ENCODE results near the gene AGA. TPM values are rescaled to one million over a fixed set of nuclear protein-coding genes. Genes with fewer than 3 reads are reported as not detected.
A peak's percentile ranks its signal among the peaks of the same experiment; 100 is the strongest.

AGA gene
- total and polyA plus RNA-seq, 9 donors, result 3.9 to 9.4 (median 6.9) TPM

- H3K36me3 ChIP-seq (ENCODE audit: control insufficient read depth, insufficient read depth, low read length), result no peaks in the 10 kb centered on the region
- no peaks in the 10 kb centered on the region for H3K27me3 ChIP-seq (ENCODE audit: control insufficient read depth, insufficient read depth, low read length)
- no peaks in the 10 kb centered on the region for H3K4me1 ChIP-seq (ENCODE audit: control insufficient read depth, insufficient read depth, low read length)
- no peaks in the 10 kb centered on the region for H3K9me3 ChIP-seq (replicated peaks; ENCODE audit: control insufficient read depth, low read depth, low read length)
- DNase-seq, result no peak
- no peak overlapping the region for H3K4me3 ChIP-seq (ENCODE audit: low read length)
- no peak overlapping the region for H3K27ac ChIP-seq (ENCODE audit: low read length)
Observed at GRCh38 chr4:177482367-177482766, 40.1 kb upstream of the AGA start.

- H3K36me3 ChIP-seq (ENCODE audit: control insufficient read depth, insufficient read depth, low read length), result no peaks in the 10 kb centered on the region
- no peak overlapping the region for H3K4me3 ChIP-seq (ENCODE audit: low read length)
- H3K27ac ChIP-seq (ENCODE audit: low read length), result no peak overlapping the region
- WGBS (ENCODE audit: insufficient coverage), result no CpG with 5 or more reads among the region's 2 CpGs
- H3K4me1 ChIP-seq (ENCODE audit: control insufficient read depth, insufficient read depth, low read length), result no peaks in the 10 kb centered on the region
- H3K27me3 ChIP-seq (ENCODE audit: control insufficient read depth, insufficient read depth, low read length), result no peaks in the 10 kb centered on the region
- no peak for DNase-seq
- no peaks in the 10 kb centered on the region for H3K9me3 ChIP-seq (replicated peaks; ENCODE audit: control insufficient read depth, low read depth, low read length)
Observed at GRCh38 chr4:177480795-177481194, 38.6 kb upstream of the AGA start.

- H3K4me3 ChIP-seq (ENCODE audit: low read length), result no peak overlapping the region
- no CpG with 5 or more reads among the region's 4 CpGs for WGBS (ENCODE audit: insufficient coverage)
- H3K27ac ChIP-seq (ENCODE audit: low read length), result no peak overlapping the region
- no peak for DNase-seq
- no peaks in the 10 kb centered on the region for H3K9me3 ChIP-seq (replicated peaks; ENCODE audit: control insufficient read depth, low read depth, low read length)
- H3K4me1 ChIP-seq (ENCODE audit: control insufficient read depth, insufficient read depth, low read length), result no peaks in the 10 kb centered on the region
- no peaks in the 10 kb centered on the region for H3K27me3 ChIP-seq (ENCODE audit: control insufficient read depth, insufficient read depth, low read length)
- no peaks in the 10 kb centered on the region for H3K36me3 ChIP-seq (ENCODE audit: control insufficient read depth, insufficient read depth, low read length)
Observed at GRCh38 chr4:177479063-177479462, 36.8 kb upstream of the AGA start.

GRCh38 chr4:177478496-177478895 is 36.3 kb upstream of the AGA start:
- WGBS (ENCODE audit: insufficient coverage), result no CpG with 5 or more reads among the region's 2 CpGs

GRCh38 chr4:177473991-177474390 is 31.8 kb upstream of the AGA start:
- Histone ChIP-seq H3K4me3 (ENCODE audit: low read length) (no peak overlapping the region), H3K27ac (ENCODE audit: low read length) (no peak overlapping the region), H3K4me1 (ENCODE audit: control insufficient read depth, insufficient read depth, low read length) (no peaks in the 10 kb centered on the region), H3K27me3 (ENCODE audit: control insufficient read depth, insufficient read depth, low read length) (no peaks in the 10 kb centered on the region), H3K9me3 (replicated peaks; ENCODE audit: control insufficient read depth, low read depth, low read length) (no peaks in the 10 kb centered on the region), H3K36me3 (ENCODE audit: control insufficient read depth, insufficient read depth, low read length) (no peaks in the 10 kb centered on the region)
- WGBS (ENCODE audit: insufficient coverage), result no CpG with 5 or more reads among the region's 1 CpG
- no peak for DNase-seq

More at GRCh38 chr4:177478496-177478895, 36.3 kb upstream of the AGA start:
- Histone ChIP-seq H3K27ac (ENCODE audit: low read length) (no peak overlapping the region), H3K4me1 (ENCODE audit: control insufficient read depth, insufficient read depth, low read length) (no peaks in the 10 kb centered on the region), H3K36me3 (ENCODE audit: control insufficient read depth, insufficient read depth, low read length) (no peaks in the 10 kb centered on the region), H3K4me3 (ENCODE audit: low read length) (no peak overlapping the region), H3K9me3 (replicated peaks; ENCODE audit: control insufficient read depth, low read depth, low read length) (no peaks in the 10 kb centered on the region), H3K27me3 (ENCODE audit: control insufficient read depth, insufficient read depth, low read length) (no peaks in the 10 kb centered on the region)
- DNase-seq, result no peak

GRCh38 chr4:177464026-177464425 is 21.8 kb upstream of the AGA start:
- Histone ChIP-seq H3K36me3 (ENCODE audit: control insufficient read depth, insufficient read depth, low read length) (no peaks in the 10 kb centered on the region), H3K27me3 (ENCODE audit: control insufficient read depth, insufficient read depth, low read length) (no peaks in the 10 kb centered on the region), H3K4me3 (ENCODE audit: low read length) (no peak overlapping the region), H3K27ac (ENCODE audit: low read length) (no peak overlapping the region), H3K4me1 (ENCODE audit: control insufficient read depth, insufficient read depth, low read length) (no peaks in the 10 kb centered on the region), H3K9me3 (replicated peaks; ENCODE audit: control insufficient read depth, low read depth, low read length) (no peaks in the 10 kb centered on the region)
- WGBS (ENCODE audit: insufficient coverage), result 85% methylated on average over 4 of the region's 4 CpGs
- DNase-seq, result no peak

- no peaks in the 10 kb centered on the region for H3K4me1 ChIP-seq (ENCODE audit: control insufficient read depth, insufficient read depth, low read length)
- WGBS (ENCODE audit: insufficient coverage), result 86% methylated on average over 2 of the region's 5 CpGs
- no peak overlapping the region for H3K27ac ChIP-seq (ENCODE audit: low read length)
- no peaks in the 10 kb centered on the region for H3K27me3 ChIP-seq (ENCODE audit: control insufficient read depth, insufficient read depth, low read length)
- H3K9me3 ChIP-seq (replicated peaks; ENCODE audit: control insufficient read depth, low read depth, low read length), result no peaks in the 10 kb centered on the region
- no peaks in the 10 kb centered on the region for H3K36me3 ChIP-seq (ENCODE audit: control insufficient read depth, insufficient read depth, low read length)
- no peak overlapping the region for H3K4me3 ChIP-seq (ENCODE audit: low read length)
- DNase-seq, result no peak
Observed at GRCh38 chr4:177461606-177462005, 19.4 kb upstream of the AGA start.

- WGBS (ENCODE audit: insufficient coverage), result no CpG with 5 or more reads among the region's 2 CpGs
- H3K4me1 ChIP-seq (ENCODE audit: control insufficient read depth, insufficient read depth, low read length), result peaks cover 2% of the 10 kb centered on the region
- no peak overlapping the region for H3K4me3 ChIP-seq (ENCODE audit: low read length)
- H3K27ac ChIP-seq (ENCODE audit: low read length), result no peak overlapping the region
- no peaks in the 10 kb centered on the region for H3K9me3 ChIP-seq (replicated peaks; ENCODE audit: control insufficient read depth, low read depth, low read length)
- no peaks in the 10 kb centered on the region for H3K36me3 ChIP-seq (ENCODE audit: control insufficient read depth, insufficient read depth, low read length)
- DNase-seq, result no peak
- H3K27me3 ChIP-seq (ENCODE audit: control insufficient read depth, insufficient read depth, low read length), result no peaks in the 10 kb centered on the region
Observed at GRCh38 chr4:177460460-177460859, 18.2 kb upstream of the AGA start.

- H3K9me3 ChIP-seq (replicated peaks; ENCODE audit: control insufficient read depth, low read depth, low read length), result no peaks in the 10 kb centered on the region
- no peaks in the 10 kb centered on the region for H3K27me3 ChIP-seq (ENCODE audit: control insufficient read depth, insufficient read depth, low read length)
- H3K36me3 ChIP-seq (ENCODE audit: control insufficient read depth, insufficient read depth, low read length), result no peaks in the 10 kb centered on the region
- H3K4me3 ChIP-seq (ENCODE audit: low read length), result no peak overlapping the region
- 14% methylated on average over 1 of the region's 6 CpGs for WGBS (ENCODE audit: insufficient coverage)
- peaks cover 4% of the 10 kb centered on the region for H3K4me1 ChIP-seq (ENCODE audit: control insufficient read depth, insufficient read depth, low read length)
- DNase-seq, result peak; percentile 63
- no peak overlapping the region for H3K27ac ChIP-seq (ENCODE audit: low read length)
Observed at GRCh38 chr4:177455561-177455970, 13.3 kb upstream of the AGA start.

GRCh38 chr4:177453116-177453515 is 10.9 kb upstream of the AGA start:
- Histone ChIP-seq H3K9me3 (replicated peaks; ENCODE audit: control insufficient read depth, low read depth, low read length) (no peaks in the 10 kb centered on the region), H3K4me3 (ENCODE audit: low read length) (no peak overlapping the region), H3K27me3 (ENCODE audit: control insufficient read depth, insufficient read depth, low read length) (no peaks in the 10 kb centered on the region), H3K36me3 (ENCODE audit: control insufficient read depth, insufficient read depth, low read length) (no peaks in the 10 kb centered on the region), H3K27ac (ENCODE audit: low read length) (no peak overlapping the region), H3K4me1 (ENCODE audit: control insufficient read depth, insufficient read depth, low read length) (peaks cover 4% of the 10 kb centered on the region)
- no peak for DNase-seq

- Histone ChIP-seq H3K4me3 (ENCODE audit: low read length) (no peak overlapping the region), H3K4me1 (ENCODE audit: control insufficient read depth, insufficient read depth, low read length) (peaks cover 4% of the 10 kb centered on the region), H3K27me3 (ENCODE audit: control insufficient read depth, insufficient read depth, low read length) (no peaks in the 10 kb centered on the region), H3K9me3 (replicated peaks; ENCODE audit: control insufficient read depth, low read depth, low read length) (no peaks in the 10 kb centered on the region), H3K27ac (ENCODE audit: low read length) (no peak overlapping the region), H3K36me3 (ENCODE audit: control insufficient read depth, insufficient read depth, low read length) (no peaks in the 10 kb centered on the region)
- no CpG with 5 or more reads among the region's 1 CpG for WGBS (ENCODE audit: insufficient coverage)
- DNase-seq, result no peak
Observed at GRCh38 chr4:177451108-177451500, 8.9 kb upstream of the AGA start.
